Activated CD8-positive, alpha-beta memory T cell treated with anti-CD3 and anti-CD28 coated beads, Interleukin-2, amount 10 ng/mL, durations not matched to agents 7 days and 5 days (primary cell): Measurements from ENCODE around the gene NR6A1. TPM values are rescaled to one million over a fixed set of nuclear protein-coding genes. Genes with fewer than 3 reads are reported as not detected.

Experiments
- ATAC-seq: fragments of 150-1000 bp; cut with Tn5 transposase; one replicate; pipeline ENCODE4 v1.10.0; 2021; ENCODE audit warnings: moderate library complexity
- CTCF ChIA-PET: fragments of 350-600 bp; sonication (Branson Sonifier 250); formaldehyde crosslinking; loops from one replicate; lab custom pipeline; 2021; ENCODE audit warnings: antibody characterized with exemption; lab: Charles Lee
- DNase-seq: peaks from one replicate; pipeline ENCODE4 v3.0.0-alpha.2; 2020
- H3K27ac Mint-ChIP-seq: one replicate; pipeline ENCODE4 v1.8.0; 2021; ENCODE audit warnings: mild to moderate bottlenecking, mixed read lengths
- H3K27me3 Mint-ChIP-seq: one replicate; pipeline ENCODE4 v1.8.0; 2021; ENCODE audit warnings: mixed read lengths
- H3K36me3 Mint-ChIP-seq: one replicate; pipeline ENCODE4 v1.8.0; 2021; ENCODE audit warnings: mild to moderate bottlenecking, mixed read lengths
- H3K4me1 Mint-ChIP-seq: one replicate; pipeline ENCODE4 v1.8.0; 2021; ENCODE audit warnings: mixed read lengths
- H3K4me3 Mint-ChIP-seq: one replicate; pipeline ENCODE4 v1.8.0; 2021; ENCODE audit warnings: mild to moderate bottlenecking, moderate library complexity, mixed read lengths
- H3K9me3 Mint-ChIP-seq: one replicate; pipeline ENCODE4 v1.8.0; 2022; ENCODE audit warnings: low read depth, mixed read lengths
- total RNA-seq, 2 experiments: library from RNA; stranded (reverse); gene quantifications; one replicate each; pipeline ENCODE4 v1.2.3, GENCODE V29; 2021

Gene NR6A1
- total RNA-seq, 2 experiments from 2014 or later = 0.44 to 1.2 TPM

- CTCF ChIA-PET = no interaction called here
These were observed 34.1 kb upstream of the NR6A1 start for GRCh38 chr9:124805186-124805585.

DNA sequence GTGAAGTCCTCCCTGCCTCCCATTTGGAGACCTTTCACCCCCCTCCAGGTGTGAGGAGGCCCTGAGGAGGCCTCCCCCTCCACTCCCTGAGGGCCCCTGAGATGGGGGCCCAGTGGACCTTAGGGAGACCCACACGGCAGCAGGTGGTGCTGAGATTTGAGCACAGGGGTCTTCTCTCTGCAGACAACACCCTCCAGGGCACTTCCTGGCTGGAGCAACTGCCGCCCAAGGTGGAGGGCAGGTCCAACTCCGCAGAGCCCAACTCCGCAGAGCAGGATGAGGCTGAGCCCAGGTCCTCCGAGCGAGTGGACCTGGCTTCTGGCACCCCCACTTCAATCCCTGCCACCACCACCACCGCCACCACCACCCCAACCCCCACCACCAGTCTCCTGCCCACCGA is 32.8 kb upstream of the NR6A1 start:
- Mint-ChIP-seq H3K4me3 (no peak overlapping the region), H3K36me3 (no peaks in the 10 kb centered on the region), H3K27me3 (peaks cover 13% of the 10 kb centered on the region), H3K27ac (no peak overlapping the region), H3K9me3 (no peaks in the 10 kb centered on the region), H3K4me1 (no peaks in the 10 kb centered on the region)
- CTCF ChIA-PET = no interaction called here
- ATAC-seq (no peak), DNase-seq (no peak)

More at GRCh38 chr9:124805186-124805585, 34.1 kb upstream of the NR6A1 start:
- no peaks in the 10 kb centered on the region for H3K4me1 Mint-ChIP-seq
- DNase-seq = no peak
- no peak overlapping the region for H3K4me3 Mint-ChIP-seq
- ATAC-seq = no peak
- H3K27ac Mint-ChIP-seq = no peak overlapping the region
- H3K27me3 Mint-ChIP-seq = peaks cover 13% of the 10 kb centered on the region
- no peaks in the 10 kb centered on the region for H3K9me3 Mint-ChIP-seq
- no peaks in the 10 kb centered on the region for H3K36me3 Mint-ChIP-seq

- CTCF ChIA-PET = no interaction called here
These were observed 31.3 kb upstream of the NR6A1 start for GRCh38 chr9:124802426-124802825.

DNA sequence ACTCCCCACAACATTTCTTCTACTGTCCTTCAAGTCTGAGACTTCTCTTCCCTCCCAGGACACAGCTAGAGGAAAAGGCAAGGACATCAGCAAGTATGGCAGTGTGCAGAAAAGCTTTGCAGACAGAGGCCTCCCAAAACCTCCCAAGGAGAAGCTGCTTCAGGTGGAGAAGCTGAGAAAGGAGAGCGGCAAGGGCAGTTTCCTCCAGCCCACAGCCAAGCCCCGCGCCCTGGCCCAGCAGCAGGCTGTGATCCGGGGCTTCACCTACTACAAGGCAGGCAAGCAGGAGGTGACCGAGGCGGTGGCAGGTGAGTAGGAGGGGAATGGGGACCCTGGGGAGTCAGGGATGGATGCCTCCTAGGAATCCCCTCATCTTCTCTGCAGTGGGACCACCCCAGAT is 30.2 kb upstream of the NR6A1 start:
- H3K9me3 Mint-ChIP-seq = no peaks in the 10 kb centered on the region
- no peaks in the 10 kb centered on the region for H3K36me3 Mint-ChIP-seq
- no peak overlapping the region for H3K4me3 Mint-ChIP-seq
- ATAC-seq = no peak
- no peaks in the 10 kb centered on the region for H3K4me1 Mint-ChIP-seq
- DNase-seq = no peak
- H3K27ac Mint-ChIP-seq = no peak overlapping the region
- CTCF ChIA-PET = interaction anchor here (1.0 to 1.6 kb wide), 2 partner anchors 13 to 25 kb away, joined by 3 to 5 read pairs; no protein-coding TSS in a partner anchor
- peaks cover 13% of the 10 kb centered on the region for H3K27me3 Mint-ChIP-seq

More at GRCh38 chr9:124802426-124802825, 31.3 kb upstream of the NR6A1 start:
- H3K36me3 Mint-ChIP-seq = no peaks in the 10 kb centered on the region
- H3K4me3 Mint-ChIP-seq = no peak overlapping the region
- no peaks in the 10 kb centered on the region for H3K9me3 Mint-ChIP-seq
- H3K27ac Mint-ChIP-seq = no peak overlapping the region
- H3K4me1 Mint-ChIP-seq = no peaks in the 10 kb centered on the region
- peaks cover 13% of the 10 kb centered on the region for H3K27me3 Mint-ChIP-seq
- no peak for ATAC-seq
- DNase-seq = no peak

- Mint-ChIP-seq H3K4me1 (no peaks in the 10 kb centered on the region), H3K27ac (no peak overlapping the region), H3K27me3 (peaks cover 13% of the 10 kb centered on the region), H3K4me3 (no peak overlapping the region), H3K9me3 (no peaks in the 10 kb centered on the region), H3K36me3 (no peaks in the 10 kb centered on the region)
- CTCF ChIA-PET = interaction anchor here (0.8 to 1.6 kb wide), 6 partner anchors 14 to 53 kb away, joined by 3 to 5 read pairs (median 3); partner anchors contain the start of gene WDR38
- DNase-seq (no peak), ATAC-seq (no peak)
These were observed 29.5 kb upstream of the NR6A1 start for GRCh38 chr9:124800306-124801259.

- H3K4me3 Mint-ChIP-seq = no peak overlapping the region
- no peaks in the 10 kb centered on the region for H3K9me3 Mint-ChIP-seq
- no peak for DNase-seq
- no peak overlapping the region for H3K27ac Mint-ChIP-seq
- CTCF ChIA-PET = interaction anchor here (0.8 to 1.6 kb wide), 4 partner anchors 23 to 54 kb away, joined by 3 to 5 read pairs (median 3); partner anchors contain the start of gene WDR38
- no peaks in the 10 kb centered on the region for H3K4me1 Mint-ChIP-seq
- peaks cover 10% of the 10 kb centered on the region for H3K27me3 Mint-ChIP-seq
- ATAC-seq = no peak
- H3K36me3 Mint-ChIP-seq = no peaks in the 10 kb centered on the region
These were observed 28.3 kb upstream of the NR6A1 start for GRCh38 chr9:124799274-124800006.

GRCh38 chr9:124797343-124798103 is 26.4 kb upstream of the NR6A1 start:
- Mint-ChIP-seq H3K4me3 (no peak overlapping the region), H3K27me3 (peaks cover 15% of the 10 kb centered on the region), H3K36me3 (no peaks in the 10 kb centered on the region), H3K4me1 (no peaks in the 10 kb centered on the region), H3K9me3 (no peaks in the 10 kb centered on the region), H3K27ac (no peak overlapping the region)
- DNase-seq (no peak), ATAC-seq (no peak)
- CTCF ChIA-PET = interaction anchor here (1.1 to 1.5 kb wide), 3 partner anchors 55 to 97 kb away, joined by 3 to 4 read pairs (median 4); partner anchors contain the start of gene WDR38

GRCh38 chr9:124795881-124796431 is 24.8 kb upstream of the NR6A1 start:
- H3K36me3 Mint-ChIP-seq = no peaks in the 10 kb centered on the region
- DNase-seq (no peak), ATAC-seq (no peak)
- H3K9me3 Mint-ChIP-seq = no peaks in the 10 kb centered on the region
- no peak overlapping the region for H3K27ac Mint-ChIP-seq
- no peaks in the 10 kb centered on the region for H3K4me1 Mint-ChIP-seq
- H3K27me3 Mint-ChIP-seq = peaks cover 17% of the 10 kb centered on the region
- no peak overlapping the region for H3K4me3 Mint-ChIP-seq
- CTCF ChIA-PET = interaction anchor here (0.7 to 1.6 kb wide), 6 partner anchors 21 to 362 kb away, joined by 3 to 6 read pairs (median 3); partner anchors contain the start of gene WDR38

DNA sequence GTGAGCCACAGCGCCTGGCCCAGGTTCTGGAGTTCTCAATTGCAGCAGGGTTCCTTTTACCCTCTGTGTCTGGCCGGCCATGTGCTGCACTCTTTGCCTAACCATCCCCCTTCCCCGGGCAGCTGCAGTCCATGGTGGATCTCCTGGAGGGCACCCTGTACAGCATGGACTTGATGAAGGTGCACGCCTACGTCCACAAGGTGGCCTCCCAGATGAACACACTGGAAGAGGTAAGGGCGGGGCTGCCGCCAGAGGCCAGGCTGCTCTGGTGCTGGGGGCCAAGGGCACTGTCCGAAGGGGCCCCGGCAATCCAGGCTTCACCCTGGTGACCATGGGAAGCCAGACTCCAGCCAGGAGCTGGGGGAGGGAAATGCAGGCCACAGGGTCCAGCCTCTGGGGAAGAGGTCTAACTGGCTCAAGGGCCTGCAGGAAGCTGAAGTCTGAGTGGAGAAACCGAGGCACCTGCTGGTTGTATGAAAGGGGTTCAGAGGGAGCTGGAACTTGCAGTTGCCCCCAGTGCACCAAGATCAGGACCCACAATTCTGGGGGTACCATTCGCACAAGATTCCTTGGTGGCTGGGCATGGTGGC is 23.9 kb upstream of the NR6A1 start:
- ATAC-seq (no peak), DNase-seq (no peak)
- peaks cover 10% of the 10 kb centered on the region for H3K27me3 Mint-ChIP-seq
- CTCF ChIA-PET = interaction anchor here (1.6 kb wide), 1 partner anchor 56 kb away, joined by 6 read pairs; no protein-coding TSS in a partner anchor
- no peak overlapping the region for H3K27ac Mint-ChIP-seq
- H3K4me3 Mint-ChIP-seq = no peak overlapping the region
- no peaks in the 10 kb centered on the region for H3K4me1 Mint-ChIP-seq
- H3K9me3 Mint-ChIP-seq = no peaks in the 10 kb centered on the region
- H3K36me3 Mint-ChIP-seq = no peaks in the 10 kb centered on the region

DNA sequence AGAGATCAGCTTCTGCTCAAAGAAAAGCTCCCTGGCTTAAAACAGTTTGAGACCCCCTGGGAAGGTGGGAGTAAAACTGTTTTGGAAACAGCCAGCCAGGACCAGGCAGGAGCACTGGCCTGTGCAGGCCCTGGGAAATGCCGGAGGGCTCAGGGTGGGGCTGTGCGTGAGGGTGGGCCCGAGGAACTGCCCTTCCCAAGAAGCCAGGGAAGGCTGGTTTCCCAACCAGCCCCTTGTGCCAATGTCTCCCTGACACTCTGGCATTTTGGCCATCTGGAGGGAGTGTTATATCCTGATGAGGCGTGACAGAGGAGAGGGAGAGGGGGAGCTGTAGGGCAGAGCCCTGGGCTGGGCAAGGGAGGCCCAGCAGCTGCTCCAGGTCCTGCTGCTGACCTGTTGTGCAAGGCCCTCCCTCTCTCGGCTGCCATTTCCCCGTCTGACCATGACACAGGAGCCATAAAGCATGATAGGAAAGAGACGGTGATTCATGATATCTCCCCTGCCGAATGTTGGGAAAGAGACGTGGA is 22.0 kb upstream of the NR6A1 start:
- no peaks in the 10 kb centered on the region for H3K36me3 Mint-ChIP-seq
- H3K27ac Mint-ChIP-seq = no peak overlapping the region
- CTCF ChIA-PET = interaction anchor here (2.6 kb wide), 1 partner anchor 20 kb away, joined by 6 read pairs; no protein-coding TSS in a partner anchor
- H3K4me1 Mint-ChIP-seq = no peaks in the 10 kb centered on the region
- DNase-seq = no peak
- no peak for ATAC-seq
- H3K9me3 Mint-ChIP-seq = no peaks in the 10 kb centered on the region
- H3K4me3 Mint-ChIP-seq = no peak overlapping the region
- H3K27me3 Mint-ChIP-seq = peaks cover 14% of the 10 kb centered on the region

DNA sequence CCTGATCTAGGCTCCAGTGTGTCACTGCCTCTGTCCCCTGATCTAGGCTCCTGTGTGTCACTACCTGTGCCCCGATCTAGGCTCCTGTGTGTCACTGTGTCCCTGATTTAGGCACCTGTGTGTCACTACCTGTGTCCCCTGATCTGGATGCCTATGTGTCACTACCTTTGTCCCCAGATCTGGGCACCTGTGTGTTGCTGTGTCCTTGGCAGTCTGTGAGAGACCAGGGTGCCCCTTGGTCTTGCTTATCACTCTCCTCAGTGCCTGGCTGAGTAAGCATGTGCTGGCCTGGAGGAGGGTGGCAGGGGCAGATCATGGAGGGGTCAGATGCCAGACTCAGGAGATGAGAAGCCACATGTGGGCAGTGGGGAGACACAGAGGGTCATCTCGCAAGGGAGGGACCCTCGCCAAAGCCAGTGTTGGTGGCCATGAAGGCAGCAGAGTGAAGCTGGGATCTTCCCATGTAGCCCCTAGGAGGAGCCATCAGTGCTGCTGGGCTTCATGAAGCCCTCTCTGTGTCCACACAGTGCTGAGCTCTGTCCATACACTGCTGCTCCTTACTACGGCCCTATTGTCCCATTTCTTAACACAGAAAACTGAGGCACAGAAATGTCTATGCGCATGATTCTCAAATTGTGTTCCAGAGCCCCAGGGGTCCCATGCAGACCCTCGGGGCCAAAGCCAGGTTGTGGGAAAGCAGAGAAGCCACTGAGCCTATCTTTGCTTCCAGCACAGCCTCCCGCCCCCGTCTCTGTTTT is 21.3 kb upstream of the NR6A1 start:
- DNase-seq = no peak
- no peak overlapping the region for H3K27ac Mint-ChIP-seq
- H3K27me3 Mint-ChIP-seq = peaks cover 14% of the 10 kb centered on the region
- no peaks in the 10 kb centered on the region for H3K9me3 Mint-ChIP-seq
- no peaks in the 10 kb centered on the region for H3K36me3 Mint-ChIP-seq
- no peaks in the 10 kb centered on the region for H3K4me1 Mint-ChIP-seq
- CTCF ChIA-PET = interaction anchor here (2.6 kb wide), 1 partner anchor 19 kb away, joined by 6 read pairs; no protein-coding TSS in a partner anchor
- no peak for ATAC-seq
- H3K4me3 Mint-ChIP-seq = no peak overlapping the region
